G401.6 (cell line): ENCODE measurements around the gene CALHM1.
A peak's percentile ranks its signal among the peaks of the same experiment; 100 is the strongest.
"Not testable (repeated sequence)": the region's sequence is repeated elsewhere in the genome, so short reads cannot be mapped to it uniquely, and the experiment has no call there.

Source experiments
- FAIRE-seq: peaks from 2 replicates; lab custom pipeline; 2012; peaks lifted over from hg19 to GRCh38; lab: Jason Lieb, UNC

The CALHM1 gene

DNA sequence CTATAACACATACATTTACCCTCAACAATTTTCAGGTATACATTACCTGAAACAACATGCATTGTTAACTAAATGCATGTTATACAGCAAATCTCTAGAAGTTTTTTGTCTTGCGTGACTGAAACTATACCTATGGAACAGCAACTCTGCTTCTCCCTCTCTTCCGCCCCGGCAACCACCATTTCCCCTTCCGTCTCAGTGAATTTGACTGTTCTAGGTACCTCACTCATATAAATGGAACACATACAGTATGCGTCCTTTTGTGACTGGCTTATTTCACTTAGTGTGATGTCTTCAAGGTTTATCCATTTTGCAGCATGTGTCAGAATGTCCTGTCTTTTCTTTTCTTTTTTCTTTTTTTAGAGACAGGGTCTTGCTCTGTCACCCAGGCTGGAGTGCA is 29.1 kb downstream of the CALHM1 start:
- no peak for FAIRE-seq

DNA sequence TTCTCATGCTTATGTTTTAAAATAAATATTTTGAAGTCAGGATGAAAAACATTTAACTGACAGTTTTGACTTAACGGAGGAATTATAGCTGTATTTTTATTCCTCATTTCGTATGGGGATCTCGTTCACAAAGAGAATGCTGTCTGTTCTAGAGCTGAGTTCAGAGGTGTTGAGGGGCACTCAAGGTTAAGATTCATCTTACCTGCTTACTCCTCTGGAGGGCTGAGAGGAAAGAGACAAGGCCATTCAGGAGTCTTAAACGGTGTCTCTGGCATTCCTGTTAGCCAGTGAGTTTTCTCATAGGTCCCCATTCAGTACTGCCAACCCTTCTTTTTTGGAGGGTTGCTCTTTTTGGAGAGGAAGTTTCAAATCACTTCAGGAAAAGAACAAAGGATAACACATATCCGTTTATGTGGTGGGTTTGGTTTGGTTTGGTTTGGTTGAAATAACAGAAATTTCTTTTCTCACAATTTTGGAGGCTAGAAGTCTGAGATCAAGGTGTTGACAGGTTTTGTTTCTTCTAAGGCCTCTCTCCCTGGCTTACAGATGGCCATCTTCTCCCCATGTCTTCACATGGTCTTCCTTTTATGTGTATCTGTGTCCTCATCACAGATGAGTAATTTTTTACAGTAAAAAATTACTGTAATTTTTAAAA is 29.6 kb downstream of the CALHM1 start:
- no peak for FAIRE-seq

DNA sequence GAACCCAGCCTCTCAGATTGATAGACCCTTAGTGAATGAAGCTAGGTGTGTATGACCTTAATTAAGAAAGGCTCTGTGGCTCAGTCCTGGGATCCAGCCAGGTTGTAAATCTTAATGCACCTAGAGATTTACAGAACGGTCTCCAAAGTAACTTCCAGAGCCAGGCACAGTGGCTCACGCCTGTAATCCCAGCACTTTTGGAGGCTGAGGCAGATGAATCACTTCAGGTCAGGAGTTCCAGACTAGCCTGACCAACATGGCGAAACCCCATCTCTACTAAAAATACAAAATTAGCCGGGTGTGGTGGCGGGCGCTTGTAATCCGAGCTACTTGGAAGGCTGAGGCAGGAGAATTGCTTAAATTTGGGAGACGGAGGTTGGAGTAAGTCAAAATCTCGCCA is 30.8 kb downstream of the CALHM1 start:
- FAIRE-seq, result no peak

DNA sequence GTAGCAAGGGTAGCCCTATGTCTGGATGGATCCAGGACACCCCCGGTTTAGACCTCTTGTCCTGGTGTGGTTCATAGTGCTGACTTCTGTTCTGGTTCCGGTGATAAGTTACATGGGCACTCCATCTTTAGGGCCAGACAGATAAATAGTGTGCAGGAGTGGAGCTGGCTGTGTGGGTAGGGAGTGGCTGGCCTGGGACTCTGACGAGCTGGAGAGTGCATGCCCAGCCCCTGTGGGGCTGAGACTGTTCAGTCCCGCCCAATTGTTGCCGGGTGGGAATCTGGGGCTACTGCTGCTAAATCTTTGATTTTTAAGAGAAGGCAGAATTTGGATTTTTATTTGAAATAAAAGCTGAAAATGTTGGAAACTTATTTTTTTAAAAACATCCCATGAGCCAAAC is 35.0 kb downstream of the CALHM1 start:
- no peak for FAIRE-seq

DNA sequence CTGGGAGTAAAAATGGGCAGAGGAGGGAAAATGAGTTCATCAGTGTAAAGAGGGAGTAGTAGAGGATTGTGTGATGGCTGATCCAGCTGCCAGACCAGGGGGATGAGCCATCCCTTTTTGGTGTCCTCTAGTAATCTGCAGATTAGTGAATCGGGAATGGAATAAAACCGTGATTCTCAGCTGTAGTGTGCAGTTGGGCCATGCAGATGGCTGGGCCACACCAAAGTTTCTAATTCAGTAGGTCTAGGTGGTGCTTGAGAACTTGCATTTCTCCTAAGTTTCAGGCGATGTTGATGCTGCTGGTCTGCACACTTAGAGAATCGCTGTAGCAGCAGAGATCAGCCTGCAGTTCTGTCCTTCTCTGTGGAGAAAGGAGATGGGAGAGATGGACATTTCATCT is 39.6 kb downstream of the CALHM1 start:
- no peak for FAIRE-seq

DNA sequence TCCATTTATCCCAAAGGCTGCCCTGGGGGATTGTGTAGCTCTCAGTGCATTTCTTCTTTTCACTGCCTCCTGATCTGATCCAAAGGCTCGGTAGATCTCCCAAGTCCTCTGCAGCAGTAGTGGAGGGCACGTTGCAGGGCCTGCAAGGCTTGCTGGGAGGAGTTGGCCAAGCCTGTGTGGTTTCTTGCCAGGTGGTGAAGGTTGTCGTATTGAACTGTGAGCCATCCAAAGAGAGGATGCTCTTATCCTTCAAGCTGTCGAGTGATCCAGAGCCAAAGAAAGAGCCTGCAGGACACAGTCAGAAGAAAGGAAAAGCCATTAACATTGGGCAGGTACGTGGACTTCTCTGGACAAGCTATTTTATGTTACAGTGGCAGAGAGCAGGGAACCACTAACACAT is 41.1 kb downstream of the CALHM1 start:
- no peak for FAIRE-seq

DNA sequence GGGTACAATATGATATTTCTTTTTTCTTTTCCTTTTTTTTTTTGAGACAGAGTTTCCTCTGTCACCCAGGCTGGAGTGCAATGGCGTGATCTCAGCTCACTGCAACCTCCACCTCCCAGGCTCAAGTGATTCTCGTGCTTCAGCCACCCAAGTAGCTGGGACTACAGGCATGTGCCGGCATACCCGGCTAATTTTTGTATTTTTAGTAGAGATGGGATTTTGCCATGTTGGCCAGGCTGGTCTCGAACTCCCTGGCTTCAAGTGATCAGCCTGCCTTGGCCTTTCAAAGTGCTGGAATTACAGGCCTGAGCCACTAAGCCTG is 41.6 kb downstream of the CALHM1 start:
- FAIRE-seq, result not testable (repeated sequence)

DNA sequence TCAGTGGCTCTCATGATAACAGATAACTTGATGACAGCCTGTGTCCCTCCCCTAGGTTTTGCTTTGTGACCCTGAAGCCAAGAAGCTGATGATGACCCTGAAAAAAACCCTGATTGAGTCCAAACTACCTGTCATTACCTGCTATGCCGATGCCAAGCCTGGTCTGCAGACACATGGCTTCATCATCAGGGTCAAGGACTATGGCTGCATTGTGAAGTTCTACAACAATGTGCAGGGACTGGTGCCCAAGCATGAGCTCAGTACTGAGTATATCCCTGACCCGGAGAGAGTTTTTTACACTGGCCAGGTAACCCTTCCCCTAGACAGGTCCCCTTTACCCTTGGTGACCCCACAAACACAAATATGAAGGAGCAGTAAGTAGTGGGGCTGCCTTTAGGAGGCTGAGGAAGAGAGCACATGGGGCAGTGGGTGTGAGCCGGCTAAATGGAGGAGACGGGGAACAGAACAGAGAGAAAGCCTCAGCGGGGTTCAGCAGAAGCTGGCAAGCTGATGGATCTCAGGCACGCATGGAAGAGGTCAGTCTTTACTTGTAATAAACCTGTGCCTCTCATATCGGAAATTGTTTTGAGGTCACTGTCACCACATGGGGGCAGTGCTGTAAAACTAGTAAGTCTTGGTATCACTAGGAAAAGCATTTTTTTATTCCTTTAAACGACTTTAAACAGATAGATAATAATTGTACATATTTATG is 42.1 kb downstream of the CALHM1 start:
- FAIRE-seq, result peak; percentile 82

DNA sequence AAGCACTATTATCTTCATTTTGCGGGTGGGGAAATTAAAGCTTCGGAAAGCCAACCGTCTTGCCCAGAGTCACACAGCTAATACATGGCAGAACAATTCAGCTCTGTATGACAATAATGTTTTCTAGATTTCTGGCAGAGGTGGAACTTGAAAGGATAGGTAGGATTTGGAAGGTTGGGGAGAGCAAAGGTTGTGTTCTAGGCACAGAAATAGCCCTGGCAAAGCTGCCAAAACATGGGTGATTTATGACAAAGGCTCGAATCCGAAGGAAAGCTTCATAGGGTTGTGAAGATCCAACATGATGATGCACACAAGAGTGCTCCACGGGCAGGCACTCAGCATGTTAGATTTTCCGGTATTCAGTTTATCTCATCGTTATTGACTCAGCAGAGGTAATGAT is 43.1 kb downstream of the CALHM1 start:
- FAIRE-seq, result no peak

DNA sequence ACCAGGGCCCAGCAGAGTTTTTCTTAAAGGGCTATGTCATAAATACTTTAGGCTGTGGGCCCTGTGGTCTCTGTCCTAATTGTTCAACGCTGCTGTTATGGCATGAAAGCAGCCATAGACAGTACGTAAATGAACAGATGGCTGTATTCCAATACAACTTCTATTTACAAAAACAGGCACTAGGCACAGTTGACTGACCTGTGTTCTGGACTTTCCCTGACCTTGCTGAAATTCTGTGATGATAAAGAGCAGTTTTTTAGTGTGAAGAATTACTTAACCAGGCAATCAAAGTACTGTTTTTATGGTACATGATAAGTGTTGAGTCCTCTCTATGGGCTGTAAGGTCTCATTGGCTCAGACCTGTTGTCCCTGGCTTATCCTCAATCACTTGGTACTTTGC is 45.1 kb downstream of the CALHM1 start:
- no peak for FAIRE-seq
